Measurements from ENCODE around the gene NFIA.
"Not testable (repeated sequence)": the region's sequence is repeated elsewhere in the genome, so short reads cannot be mapped to it uniquely, and the experiment has no call there.

The NFIA gene

GRCh38 chr1:61255358-61255703 lies 173.0 kb downstream of the NFIA start:
- no peak for DNase-seq

GRCh38 chr1:61259379-61260148 lies 177.2 kb downstream of the NFIA start:
- no peak for DNase-seq

- no peak for DNase-seq
Measured at GRCh38 chr1:61260171-61260570, 177.8 kb downstream of the NFIA start.

GRCh38 chr1:61261595-61261994 lies 179.2 kb downstream of the NFIA start:
- DNase-seq = no peak

GRCh38 chr1:61263905-61264824 lies 181.8 kb downstream of the NFIA start:
- DNase-seq = no peak

GRCh38 chr1:61264825-61265242 lies 182.5 kb downstream of the NFIA start:
- no peak for DNase-seq

GRCh38 chr1:61265665-61266064 lies 183.3 kb downstream of the NFIA start:
- DNase-seq = no peak

- no peak for DNase-seq
Measured at GRCh38 chr1:61266738-61267137, 184.4 kb downstream of the NFIA start.

- DNase-seq = no peak
Measured at GRCh38 chr1:61268546-61269240, 186.3 kb downstream of the NFIA start.

GRCh38 chr1:61269602-61270001 lies 187.2 kb downstream of the NFIA start:
- no peak for DNase-seq

- no peak for DNase-seq
Measured at GRCh38 chr1:61270107-61270506, 187.7 kb downstream of the NFIA start.

- no peak for DNase-seq
Measured at GRCh38 chr1:61270761-61271411, 188.5 kb downstream of the NFIA start.

GRCh38 chr1:61271412-61271789 lies 189.0 kb downstream of the NFIA start:
- DNase-seq = no peak

GRCh38 chr1:61273167-61273705 lies 190.9 kb downstream of the NFIA start:
- DNase-seq = no peak

GRCh38 chr1:61273861-61274260 lies 191.5 kb downstream of the NFIA start:
- no peak for DNase-seq

GRCh38 chr1:61274939-61275338 lies 192.6 kb downstream of the NFIA start:
- no peak for DNase-seq

- no peak for DNase-seq
Measured at GRCh38 chr1:61276246-61276645, 193.9 kb downstream of the NFIA start.

- no peak for DNase-seq
Measured at GRCh38 chr1:61277121-61277690, 194.8 kb downstream of the NFIA start.

- DNase-seq = not testable (repeated sequence)
Measured at GRCh38 chr1:61278503-61278902, 196.1 kb downstream of the NFIA start.

- no peak for DNase-seq
Measured at GRCh38 chr1:61278966-61279365, 196.6 kb downstream of the NFIA start.

- DNase-seq = no peak
Measured at GRCh38 chr1:61279570-61279969, 197.2 kb downstream of the NFIA start.

GRCh38 chr1:61280452-61280851 lies 198.1 kb downstream of the NFIA start:
- DNase-seq = no peak

All from activated naive CD4-positive, alpha-beta T cell treated with anti-CD3 and anti-CD28 coated beads, Interleukin-2, amount 50 U/mL, for 16 hours (primary cell).